Activated naive CD8-positive, alpha-beta T cell treated with anti-CD3 and anti-CD28 coated beads, Interleukin-2, amount 50 U/mL, for 24 hours (primary cell): ENCODE data around the gene ZNF530.

ENCODE experiments used
- ATAC-seq: fragments of 150-1000 bp; cut with Tn5 transposase; one replicate; pipeline ENCODE4 v1.10.0; 2021
- DNase-seq: peaks from one replicate; pipeline ENCODE4 v3.0.0; 2021
- H3K27ac Mint-ChIP-seq: one replicate; pipeline ENCODE4 v1.8.0; 2021; ENCODE audit warnings: mild to moderate bottlenecking, mixed read lengths
- H3K27me3 Mint-ChIP-seq: one replicate; pipeline ENCODE4 v1.8.0; 2021; ENCODE audit warnings: mixed read lengths
- H3K36me3 Mint-ChIP-seq: one replicate; pipeline ENCODE4 v1.8.0; 2021; ENCODE audit warnings: low read depth, mixed read lengths
- H3K4me1 Mint-ChIP-seq: one replicate; pipeline ENCODE4 v1.8.0; 2021; ENCODE audit warnings: mixed read lengths
- H3K4me3 Mint-ChIP-seq: one replicate; pipeline ENCODE4 v1.8.0; 2021; ENCODE audit warnings: mild to moderate bottlenecking, moderate library complexity, mixed read lengths
- H3K9me3 Mint-ChIP-seq: one replicate; pipeline ENCODE4 v1.8.0; 2021; ENCODE audit warnings: mixed read lengths

The ZNF530 gene

GRCh38 chr19:57583521-57584416 lies 15.9 kb upstream of the ZNF530 start, which contains the start of gene ZIK1:
TSS of gene ZIK1 (plus strand) at chr19:57584145. CDS start at chr19:57584357, 212 bp downstream.
- Mint-ChIP-seq H3K4me1 (peaks cover 18% of the 10 kb centered on the region), H3K4me3 (peak within 1 kb of the TSS; percentile 91), H3K36me3 (peaks cover 56% of the 10 kb centered on the region), H3K27ac (peak within 1 kb of the TSS; percentile 79), H3K9me3 (peaks cover 55% of the 10 kb centered on the region), H3K27me3 (no peaks in the 10 kb centered on the region)
- ATAC-seq (peak; percentile 89), DNase-seq (peak; percentile 78)

GRCh38 chr19:57587529-57587928 lies 12.2 kb upstream of the ZNF530 start:
- H3K27ac Mint-ChIP-seq = no peak overlapping the region
- H3K4me1 Mint-ChIP-seq = peaks cover 14% of the 10 kb centered on the region
- no peak overlapping the region for H3K4me3 Mint-ChIP-seq
- DNase-seq (no peak), ATAC-seq (no peak)
- no peaks in the 10 kb centered on the region for H3K27me3 Mint-ChIP-seq
- peaks cover 80% of the 10 kb centered on the region for H3K36me3 Mint-ChIP-seq
- peaks cover 69% of the 10 kb centered on the region for H3K9me3 Mint-ChIP-seq

DNA sequence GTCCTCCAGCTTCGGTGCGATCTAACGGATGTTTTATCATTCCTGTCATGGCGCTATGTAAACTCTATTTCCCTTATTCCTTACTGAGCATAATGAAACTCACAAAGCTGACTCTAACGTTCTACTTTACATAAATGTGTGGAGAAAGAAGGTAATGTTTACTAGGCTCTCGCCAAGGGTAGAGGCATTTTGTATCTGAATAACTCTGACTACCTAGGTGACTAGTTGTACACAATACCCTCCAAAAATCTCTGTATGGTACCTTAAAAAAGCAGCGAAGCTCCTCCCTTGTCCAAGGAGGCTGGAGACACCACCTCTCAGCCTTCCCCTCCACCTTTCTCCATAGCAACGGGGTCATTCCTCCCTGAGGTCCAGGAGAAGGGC lies 316 bp upstream of the ZNF530 start:
- Mint-ChIP-seq H3K36me3 (peaks cover 38% of the 10 kb centered on the region), H3K27me3 (no peaks in the 10 kb centered on the region), H3K27ac (peak overlapping the region; percentile 67), H3K9me3 (peaks cover 58% of the 10 kb centered on the region), H3K4me3 (peak overlapping the region; percentile 77), H3K4me1 (peaks cover 21% of the 10 kb centered on the region)
- DNase-seq (no peak), ATAC-seq (no peak)

DNA sequence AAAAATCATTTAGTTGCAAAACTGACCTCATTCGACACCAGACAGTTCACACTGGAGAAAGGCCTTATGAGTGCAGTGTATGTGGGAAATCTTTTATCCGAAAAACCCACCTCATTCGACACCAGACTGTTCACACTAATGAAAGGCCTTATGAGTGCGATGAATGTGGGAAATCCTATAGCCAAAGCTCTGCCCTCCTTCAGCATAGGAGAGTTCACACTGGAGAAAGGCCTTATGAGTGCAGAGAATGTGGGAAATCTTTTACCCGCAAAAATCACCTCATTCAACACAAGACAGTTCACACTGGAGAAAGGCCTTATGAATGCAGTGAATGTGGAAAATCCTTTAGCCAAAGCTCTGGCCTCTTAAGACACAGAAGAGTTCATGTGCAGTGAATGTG lies 7.2 kb downstream of the ZNF530 start:
- no peak overlapping the region for H3K27ac Mint-ChIP-seq

GRCh38 chr19:57611113-57611512 lies 11.4 kb downstream of the ZNF530 start:
- Mint-ChIP-seq H3K36me3 (peaks cover 56% of the 10 kb centered on the region), H3K9me3 (peaks cover 51% of the 10 kb centered on the region)
- no peak for ATAC-seq

More for the DNA sequence above, 7.2 kb downstream of the ZNF530 start:
- DNase-seq = no peak
- ATAC-seq = no peak
- no peaks in the 10 kb centered on the region for H3K4me1 Mint-ChIP-seq
- peaks cover 59% of the 10 kb centered on the region for H3K9me3 Mint-ChIP-seq
- peaks cover 74% of the 10 kb centered on the region for H3K36me3 Mint-ChIP-seq
- H3K4me3 Mint-ChIP-seq = no peak overlapping the region
- H3K27me3 Mint-ChIP-seq = no peaks in the 10 kb centered on the region

GRCh38 chr19:57613941-57614743 lies 14.5 kb downstream of the ZNF530 start, which contains the start of gene ZNF134:
TSS of gene ZNF134 (plus strand) at chr19:57614242. CDS start at chr19:57619469, 5,227 bp downstream.
- Mint-ChIP-seq H3K4me3 (peak within 1 kb of the TSS; percentile 92), H3K36me3 (peaks cover 58% of the 10 kb centered on the region), H3K27me3 (no peaks in the 10 kb centered on the region), H3K9me3 (peaks cover 59% of the 10 kb centered on the region), H3K27ac (peak within 1 kb of the TSS; percentile 79), H3K4me1 (peaks cover 20% of the 10 kb centered on the region)
- ATAC-seq (peak; percentile 99), DNase-seq (peak; percentile 91)

More at GRCh38 chr19:57611113-57611512, 11.4 kb downstream of the ZNF530 start:
- no peaks in the 10 kb centered on the region for H3K27me3 Mint-ChIP-seq
- no peak overlapping the region for H3K27ac Mint-ChIP-seq
- H3K4me3 Mint-ChIP-seq = no peak overlapping the region
- peaks cover 17% of the 10 kb centered on the region for H3K4me1 Mint-ChIP-seq
- no peak for DNase-seq

DNA sequence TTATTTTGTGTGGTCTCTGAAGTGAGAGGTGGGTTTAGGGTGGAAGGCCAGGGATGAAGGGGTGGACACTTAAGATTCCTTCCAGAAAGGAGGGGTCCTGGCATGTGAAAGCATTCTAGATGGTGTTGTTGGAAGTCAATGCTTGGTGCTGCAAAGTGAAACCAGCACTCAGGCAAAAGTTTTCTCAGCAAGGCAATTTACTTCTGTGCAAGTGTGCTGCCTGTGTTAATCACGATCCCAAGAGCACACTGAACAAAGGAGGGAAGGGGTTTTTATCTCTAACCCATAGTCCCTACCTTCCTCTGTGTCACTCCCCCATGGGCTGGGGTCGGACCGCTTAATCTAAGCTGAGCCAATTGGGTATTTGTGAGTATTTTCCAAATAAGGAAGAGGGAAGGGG lies 15.7 kb downstream of the ZNF530 start:
- Mint-ChIP-seq H3K27ac (peak overlapping the region; percentile 79), H3K27me3 (no peaks in the 10 kb centered on the region), H3K4me1 (peaks cover 20% of the 10 kb centered on the region), H3K36me3 (peaks cover 69% of the 10 kb centered on the region), H3K4me3 (peak overlapping the region; percentile 92), H3K9me3 (peaks cover 71% of the 10 kb centered on the region)
- ATAC-seq (no peak), DNase-seq (no peak)

DNA sequence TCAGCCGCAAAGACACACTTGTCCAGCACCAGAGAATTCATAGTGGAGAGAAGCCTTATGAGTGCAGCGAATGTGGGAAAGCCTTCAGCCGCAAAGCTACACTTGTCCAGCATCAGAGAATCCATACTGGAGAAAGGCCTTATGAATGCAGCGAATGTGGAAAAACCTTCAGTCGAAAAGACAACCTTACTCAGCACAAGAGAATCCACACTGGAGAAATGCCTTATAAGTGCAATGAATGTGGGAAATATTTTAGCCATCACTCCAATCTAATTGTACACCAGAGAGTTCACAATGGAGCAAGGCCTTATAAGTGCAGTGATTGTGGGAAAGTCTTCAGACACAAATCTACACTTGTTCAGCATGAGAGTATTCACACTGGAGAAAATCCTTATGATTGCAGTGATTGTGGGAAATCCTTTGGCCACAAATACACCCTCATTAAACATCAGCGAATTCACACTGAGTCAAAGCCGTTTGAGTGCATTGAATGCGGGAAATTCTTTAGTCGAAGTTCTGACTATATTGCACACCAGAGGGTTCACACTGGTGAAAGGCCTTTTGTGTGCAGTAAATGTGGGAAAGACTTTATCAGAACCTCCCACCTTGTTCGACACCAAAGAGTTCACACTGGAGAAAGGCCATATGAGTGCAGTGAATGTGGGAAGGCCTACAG lies 21.1 kb downstream of the ZNF530 start:
- H3K27me3 Mint-ChIP-seq = no peaks in the 10 kb centered on the region
- no peak overlapping the region for H3K4me3 Mint-ChIP-seq

DNA sequence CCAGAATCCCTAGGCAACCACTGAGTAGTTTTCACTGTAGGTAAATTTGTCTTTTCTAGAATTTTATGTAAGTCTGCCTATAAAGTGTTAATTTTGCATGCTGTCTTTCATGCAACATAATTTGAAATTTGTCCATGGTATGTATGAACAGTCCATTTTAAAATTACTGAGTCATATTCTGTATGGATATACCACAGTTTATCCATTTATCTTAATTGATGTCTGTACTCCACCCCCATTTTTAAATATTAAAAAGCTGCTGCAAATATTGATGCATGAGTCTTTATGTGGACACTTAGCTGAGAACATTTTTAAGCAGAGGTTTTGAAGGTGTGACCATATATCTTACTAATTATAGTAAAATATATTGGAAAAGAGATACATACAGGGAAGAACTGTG lies 23.4 kb downstream of the ZNF530 start:
- no peak for ATAC-seq
- Mint-ChIP-seq H3K36me3 (peaks cover 70% of the 10 kb centered on the region), H3K27ac (no peak overlapping the region)

More for the DNA sequence above, 21.1 kb downstream of the ZNF530 start:
- peaks cover 93% of the 10 kb centered on the region for H3K36me3 Mint-ChIP-seq
- DNase-seq (no peak), ATAC-seq (no peak)
- no peak overlapping the region for H3K27ac Mint-ChIP-seq
- peaks cover 79% of the 10 kb centered on the region for H3K9me3 Mint-ChIP-seq
- H3K4me1 Mint-ChIP-seq = peaks cover 3% of the 10 kb centered on the region

GRCh38 chr19:57632987-57633831 lies 33.5 kb downstream of the ZNF530 start, which contains the start of gene ZNF211:
TSS of gene ZNF211 (plus strand) at chr19:57633168. CDS start at chr19:57633347, 179 bp downstream.
- ATAC-seq (peak; percentile 99), DNase-seq (peak; percentile 83)
- Mint-ChIP-seq H3K27me3 (no peaks in the 10 kb centered on the region), H3K36me3 (peaks cover 42% of the 10 kb centered on the region), H3K9me3 (peaks cover 44% of the 10 kb centered on the region), H3K4me3 (peak within 1 kb of the TSS; percentile 85), H3K4me1 (peaks cover 17% of the 10 kb centered on the region), H3K27ac (peak within 1 kb of the TSS; percentile 25)

More for the DNA sequence above, 23.4 kb downstream of the ZNF530 start:
- DNase-seq = no peak
- H3K27me3 Mint-ChIP-seq = no peaks in the 10 kb centered on the region
- no peak overlapping the region for H3K4me3 Mint-ChIP-seq
- peaks cover 70% of the 10 kb centered on the region for H3K9me3 Mint-ChIP-seq
- H3K4me1 Mint-ChIP-seq = no peaks in the 10 kb centered on the region

DNA sequence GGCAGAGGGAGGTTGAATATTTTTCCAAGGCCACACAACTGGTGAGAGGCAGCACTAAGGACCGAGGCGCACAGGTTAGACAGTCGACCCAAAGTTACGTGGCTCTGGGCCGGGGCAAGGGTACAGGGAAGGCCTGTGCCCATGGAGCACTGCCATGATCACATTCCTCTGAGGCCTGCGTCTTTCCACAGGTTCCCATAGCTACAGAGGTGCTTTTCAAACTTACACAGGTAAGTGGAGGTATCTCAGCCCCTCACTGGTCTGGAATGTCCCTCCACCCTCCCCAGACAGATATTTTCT lies 34.1 kb downstream of the ZNF530 start:
- ATAC-seq = no peak
- no peak for DNase-seq
- H3K9me3 Mint-ChIP-seq = peaks cover 44% of the 10 kb centered on the region
- H3K36me3 Mint-ChIP-seq = peaks cover 47% of the 10 kb centered on the region
- H3K4me3 Mint-ChIP-seq = peak overlapping the region; percentile 85
- peak overlapping the region; percentile 25 for H3K27ac Mint-ChIP-seq
- no peaks in the 10 kb centered on the region for H3K27me3 Mint-ChIP-seq
- peaks cover 17% of the 10 kb centered on the region for H3K4me1 Mint-ChIP-seq

- Mint-ChIP-seq H3K27ac (no peak overlapping the region), H3K9me3 (peaks cover 69% of the 10 kb centered on the region), H3K36me3 (peaks cover 77% of the 10 kb centered on the region), H3K4me3 (no peak overlapping the region), H3K27me3 (no peaks in the 10 kb centered on the region), H3K4me1 (peaks cover 17% of the 10 kb centered on the region)
- DNase-seq = no peak
- no peak for ATAC-seq
Observed at GRCh38 chr19:57637379-57637778, 37.7 kb downstream of the ZNF530 start.

- Mint-ChIP-seq H3K4me1 (no peaks in the 10 kb centered on the region), H3K4me3 (no peak overlapping the region), H3K9me3 (peaks cover 74% of the 10 kb centered on the region), H3K36me3 (peaks cover 69% of the 10 kb centered on the region), H3K27me3 (no peaks in the 10 kb centered on the region), H3K27ac (no peak overlapping the region)
- DNase-seq = no peak
- ATAC-seq = no peak
Observed at GRCh38 chr19:57641715-57642234, 42.1 kb downstream of the ZNF530 start.
